Fibroblast of lung (primary cell): ENCODE results near the gene NCAM2.

Experiments
- EZH2 ChIP-seq: IDR thresholded peaks from 2 replicates; pipeline ENCODE4 v1.5.1; 2012; ENCODE audit warnings: low read length, control low read depth, mild to moderate bottlenecking; ENCODE audit errors: missing control alignments
- TF ChIP-seq, protein P1 (sequence below), 2 donors: IDR thresholded peaks in 1 of 2; conservative IDR thresholded peaks in 1 of 2; 1 replicate in 1 of 2; 2 replicates in 1 of 2; pipeline ENCODE4 v1.5.1; 2011 to 2012; ENCODE audit warnings: low read length in 2 of 2, control low read depth in 1 of 2, inconsistent platforms in 1 of 2, low read depth in 1 of 2, mild to moderate bottlenecking in 1 of 2

DNA sequence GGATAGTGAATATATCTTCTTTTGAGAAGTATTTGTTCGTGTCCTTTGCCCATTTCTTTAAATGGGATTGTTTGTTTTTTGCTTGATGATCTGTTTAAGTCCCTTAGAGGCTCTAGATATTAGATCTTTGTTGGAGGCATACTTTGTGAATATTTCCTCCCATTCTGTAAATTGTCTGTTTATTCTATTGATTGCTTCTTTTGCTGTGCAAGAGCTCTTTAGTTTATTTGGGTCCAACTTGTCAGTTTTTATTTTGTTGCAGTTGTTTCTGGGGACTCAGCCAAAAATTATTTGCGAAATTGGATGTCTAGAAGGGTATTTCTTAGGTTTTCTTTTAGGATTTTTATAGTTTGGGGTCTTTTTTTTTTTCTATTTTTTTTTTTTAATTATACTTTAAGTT is 302.8 kb downstream of the NCAM2 start:
- TF ChIP-seq, protein P1, sequence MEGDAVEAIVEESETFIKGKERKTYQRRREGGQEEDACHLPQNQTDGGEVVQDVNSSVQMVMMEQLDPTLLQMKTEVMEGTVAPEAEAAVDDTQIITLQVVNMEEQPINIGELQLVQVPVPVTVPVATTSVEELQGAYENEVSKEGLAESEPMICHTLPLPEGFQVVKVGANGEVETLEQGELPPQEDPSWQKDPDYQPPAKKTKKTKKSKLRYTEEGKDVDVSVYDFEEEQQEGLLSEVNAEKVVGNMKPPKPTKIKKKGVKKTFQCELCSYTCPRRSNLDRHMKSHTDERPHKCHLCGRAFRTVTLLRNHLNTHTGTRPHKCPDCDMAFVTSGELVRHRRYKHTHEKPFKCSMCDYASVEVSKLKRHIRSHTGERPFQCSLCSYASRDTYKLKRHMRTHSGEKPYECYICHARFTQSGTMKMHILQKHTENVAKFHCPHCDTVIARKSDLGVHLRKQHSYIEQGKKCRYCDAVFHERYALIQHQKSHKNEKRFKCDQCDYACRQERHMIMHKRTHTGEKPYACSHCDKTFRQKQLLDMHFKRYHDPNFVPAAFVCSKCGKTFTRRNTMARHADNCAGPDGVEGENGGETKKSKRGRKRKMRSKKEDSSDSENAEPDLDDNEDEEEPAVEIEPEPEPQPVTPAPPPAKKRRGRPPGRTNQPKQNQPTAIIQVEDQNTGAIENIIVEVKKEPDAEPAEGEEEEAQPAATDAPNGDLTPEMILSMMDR (conservative IDR thresholded peaks at IDR 0.05 in 1 of 2, IDR thresholded peaks at IDR 0.05 in 1 of 2; ENCODE audit: low read depth in 1 of 2, low read length in 2 of 2): no peak
- no peak for TF ChIP-seq EZH2
